Measurements from ENCODE around the gene CEP192. TPM values are rescaled to one million over a fixed set of nuclear protein-coding genes. Genes with fewer than 3 reads are reported as not detected.
A peak's percentile ranks its signal among the peaks of the same experiment; 100 is the strongest.

The CEP192 gene
- total and polyA plus RNA-seq, 10 of the 15 experiments (the other 5 are each of a cell fraction or from before 2014, with no cell fraction given) = 15.4 to 58.2 (median 29.6) TPM

DNA sequence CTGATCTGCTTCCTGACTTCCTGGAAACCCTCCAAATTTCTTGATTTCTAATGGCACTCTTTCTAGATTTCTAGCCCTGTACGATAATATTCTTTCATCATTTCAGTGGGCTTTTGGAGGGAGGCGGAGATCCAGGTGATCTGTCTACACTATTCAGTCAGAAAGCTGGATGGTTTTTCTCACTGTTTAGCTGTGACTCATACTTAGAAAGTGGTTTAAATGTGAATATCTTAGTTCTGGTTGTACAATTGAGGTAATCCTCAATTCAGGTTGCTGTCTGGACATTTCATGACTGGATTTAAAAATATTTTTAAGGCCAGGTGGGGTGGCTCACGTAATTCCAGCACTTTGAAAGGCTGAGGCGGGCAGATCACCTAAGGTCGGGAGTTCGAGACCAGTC, 22.5 kb upstream of the CEP192 start:
- DNase-seq (ENCODE audit: low read depth, low spot score) = no peak
- SMC1A ChIA-PET (ENCODE audit: uncharacterized antibody, unreplicated experiment) = no interaction called here
- intact Hi-C loops (cut with micrococcal nuclease; ENCODE audit: unreplicated experiment) = no loop called here
- Histone ChIP-seq H3K27me3 (replicated peaks in 1 of 2; ENCODE audit: control insufficient read depth in 2 of 2, insufficient read depth in 2 of 2, low read length in 1 of 2) (no peaks in the 10 kb centered on the region), H3K36me3 (ENCODE audit: control insufficient read depth in 2 of 2, insufficient read depth in 2 of 2, low read length in 1 of 2) (peaks cover 5 to 9% of the 10 kb centered on the region in 2 experiments; a peak in 3 of 4 replicates), H3K27ac (ENCODE audit: control insufficient read depth, insufficient read depth) (no peak overlapping the region), H4K20me1 (ENCODE audit: control insufficient read depth, insufficient read depth) (no peaks in the 10 kb centered on the region), H3K4me2 (ENCODE audit: control insufficient read depth, insufficient read depth) (no peak overlapping the region), H2AFZ (ENCODE audit: control insufficient read depth, low read depth, low read length) (no peak overlapping the region), H3K79me2 (ENCODE audit: control insufficient read depth, insufficient read depth, low read length) (no peaks in the 10 kb centered on the region), H3K4me3 (no peak overlapping the region), H3K9me3 (replicated peaks; ENCODE audit: control insufficient read depth, insufficient read depth, low read length) (no peaks in the 10 kb centered on the region), H3K4me1 (ENCODE audit: control insufficient read depth, insufficient read depth, low read length) (no peaks in the 10 kb centered on the region), H3K9ac (ENCODE audit: control insufficient read depth, insufficient read depth, low read length) (no peak overlapping the region)
- no TSS peak for BruUV-seq (replicated peaks)
- no peak for ATAC-seq
- 88% methylated on average over 6 of the region's 6 CpGs for WGBS (ENCODE audit: insufficient coverage, insufficient replicate concordance, low lambda C conversion rate, missing lambda C conversion rate)
- FAIRE-seq = peak; percentile 88
- CTCF ChIA-PET = no interaction called here
- in situ Hi-C loops (cut with MboI) = no loop called here
- RAD21 ChIA-PET (ENCODE audit: unreplicated experiment) = no interaction called here
- POLR2A ChIA-PET = interaction anchor here (0.6 to 1.3 kb wide), 2 partner anchors 22 to 87 kb away, joined by 3 to 5 read pairs; no protein-coding TSS in a partner anchor
- peak; percentile 42; the same call in 1 of the 2 replicates for TF ChIP-seq JUNB (IDR thresholded peaks at IDR 0.05)
- TF ChIP-seq CREB1 (IDR thresholded peaks at IDR 0.05; ENCODE audit: low read depth) = no peak
- TF ChIP-seq, protein P1, sequence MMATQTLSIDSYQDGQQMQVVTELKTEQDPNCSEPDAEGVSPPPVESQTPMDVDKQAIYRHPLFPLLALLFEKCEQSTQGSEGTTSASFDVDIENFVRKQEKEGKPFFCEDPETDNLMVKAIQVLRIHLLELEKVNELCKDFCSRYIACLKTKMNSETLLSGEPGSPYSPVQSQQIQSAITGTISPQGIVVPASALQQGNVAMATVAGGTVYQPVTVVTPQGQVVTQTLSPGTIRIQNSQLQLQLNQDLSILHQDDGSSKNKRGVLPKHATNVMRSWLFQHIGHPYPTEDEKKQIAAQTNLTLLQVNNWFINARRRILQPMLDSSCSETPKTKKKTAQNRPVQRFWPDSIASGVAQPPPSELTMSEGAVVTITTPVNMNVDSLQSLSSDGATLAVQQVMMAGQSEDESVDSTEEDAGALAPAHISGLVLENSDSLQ (IDR thresholded peaks at IDR 0.05) = no peak

DNA sequence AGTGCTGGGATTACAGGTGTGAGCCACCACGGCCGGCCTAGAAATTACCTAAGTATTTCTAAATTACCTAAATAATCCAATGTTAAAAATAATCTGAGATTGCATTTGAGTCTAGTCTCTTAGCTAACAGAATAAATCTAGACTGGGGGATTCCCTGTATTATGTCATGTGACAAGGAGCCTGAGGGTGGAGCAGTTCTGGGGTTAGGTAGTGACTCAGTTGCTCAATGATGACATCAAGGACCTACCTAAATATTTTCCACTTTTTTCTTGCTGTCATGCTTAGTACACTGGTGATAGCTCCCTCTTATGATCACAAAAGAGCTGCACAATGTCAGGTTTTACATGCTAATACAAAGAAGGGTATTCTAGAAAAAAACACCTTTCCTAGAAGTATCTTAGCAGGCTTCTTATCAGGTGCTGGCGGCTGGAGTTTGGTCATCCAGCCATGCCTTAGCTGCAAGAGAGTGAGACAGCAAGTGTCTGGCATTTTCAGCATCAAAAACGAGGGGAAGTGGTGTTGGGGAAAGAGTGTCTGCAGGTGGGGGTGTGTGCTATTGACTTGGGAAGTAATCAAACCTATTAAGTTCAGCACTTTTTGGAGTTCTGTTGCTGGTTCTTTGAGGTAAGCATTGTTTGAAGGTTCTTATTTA, 17.5 kb upstream of the CEP192 start:
- H4K20me1 ChIP-seq (ENCODE audit: control insufficient read depth, insufficient read depth) = no peaks in the 10 kb centered on the region
- intact Hi-C loops (cut with micrococcal nuclease; ENCODE audit: unreplicated experiment) (no loop called here), in situ Hi-C loops (cut with MboI) (no loop called here)
- BruUV-seq (replicated peaks) = no TSS peak
- POLR2A ChIA-PET = no interaction called here
- H3K4me2 ChIP-seq (ENCODE audit: control insufficient read depth, insufficient read depth) = no peak overlapping the region
- CTCF ChIA-PET = interaction anchor here (1.1 kb wide), 1 partner anchor 15 kb away, joined by 3 read pairs; no protein-coding TSS in a partner anchor
- no peak overlapping the region for H2AFZ ChIP-seq (ENCODE audit: control insufficient read depth, low read depth, low read length)
- H3K9me3 ChIP-seq (replicated peaks; ENCODE audit: control insufficient read depth, insufficient read depth, low read length) = no peaks in the 10 kb centered on the region
- WGBS (ENCODE audit: insufficient coverage, insufficient replicate concordance, low lambda C conversion rate, missing lambda C conversion rate) = 89% methylated on average over 4 of the region's 4 CpGs
- DNase-seq (ENCODE audit: low read depth, low spot score) = no peak
- H3K79me2 ChIP-seq (ENCODE audit: control insufficient read depth, insufficient read depth, low read length) = no peaks in the 10 kb centered on the region
- no peak for FAIRE-seq
- H3K4me3 ChIP-seq = no peak overlapping the region
- SMC1A ChIA-PET (ENCODE audit: uncharacterized antibody, unreplicated experiment) = interaction anchor here (1.3 to 1.6 kb wide), 2 partner anchors 10 to 27 kb away, joined by 4 to 5 read pairs; no protein-coding TSS in a partner anchor
- H3K27ac ChIP-seq (ENCODE audit: control insufficient read depth, insufficient read depth) = no peak overlapping the region
- peaks cover 12 to 16% of the 10 kb centered on the region in 2 experiments; a peak in 3 of 4 replicates for H3K36me3 ChIP-seq (ENCODE audit: control insufficient read depth in 2 of 2, insufficient read depth in 2 of 2, low read length in 1 of 2)
- H3K4me1 ChIP-seq (ENCODE audit: control insufficient read depth, insufficient read depth, low read length) = no peaks in the 10 kb centered on the region
- RAD21 ChIA-PET (ENCODE audit: unreplicated experiment) = interaction anchor here (0.9 kb wide), 1 partner anchor 10 kb away, joined by 3 read pairs; no protein-coding TSS in a partner anchor
- no peak overlapping the region for H3K9ac ChIP-seq (ENCODE audit: control insufficient read depth, insufficient read depth, low read length)
- ATAC-seq = no peak
- H3K27me3 ChIP-seq (replicated peaks in 1 of 2; ENCODE audit: control insufficient read depth in 2 of 2, insufficient read depth in 2 of 2, low read length in 1 of 2) = no peaks in the 10 kb centered on the region
- TF ChIP-seq, protein P2, sequence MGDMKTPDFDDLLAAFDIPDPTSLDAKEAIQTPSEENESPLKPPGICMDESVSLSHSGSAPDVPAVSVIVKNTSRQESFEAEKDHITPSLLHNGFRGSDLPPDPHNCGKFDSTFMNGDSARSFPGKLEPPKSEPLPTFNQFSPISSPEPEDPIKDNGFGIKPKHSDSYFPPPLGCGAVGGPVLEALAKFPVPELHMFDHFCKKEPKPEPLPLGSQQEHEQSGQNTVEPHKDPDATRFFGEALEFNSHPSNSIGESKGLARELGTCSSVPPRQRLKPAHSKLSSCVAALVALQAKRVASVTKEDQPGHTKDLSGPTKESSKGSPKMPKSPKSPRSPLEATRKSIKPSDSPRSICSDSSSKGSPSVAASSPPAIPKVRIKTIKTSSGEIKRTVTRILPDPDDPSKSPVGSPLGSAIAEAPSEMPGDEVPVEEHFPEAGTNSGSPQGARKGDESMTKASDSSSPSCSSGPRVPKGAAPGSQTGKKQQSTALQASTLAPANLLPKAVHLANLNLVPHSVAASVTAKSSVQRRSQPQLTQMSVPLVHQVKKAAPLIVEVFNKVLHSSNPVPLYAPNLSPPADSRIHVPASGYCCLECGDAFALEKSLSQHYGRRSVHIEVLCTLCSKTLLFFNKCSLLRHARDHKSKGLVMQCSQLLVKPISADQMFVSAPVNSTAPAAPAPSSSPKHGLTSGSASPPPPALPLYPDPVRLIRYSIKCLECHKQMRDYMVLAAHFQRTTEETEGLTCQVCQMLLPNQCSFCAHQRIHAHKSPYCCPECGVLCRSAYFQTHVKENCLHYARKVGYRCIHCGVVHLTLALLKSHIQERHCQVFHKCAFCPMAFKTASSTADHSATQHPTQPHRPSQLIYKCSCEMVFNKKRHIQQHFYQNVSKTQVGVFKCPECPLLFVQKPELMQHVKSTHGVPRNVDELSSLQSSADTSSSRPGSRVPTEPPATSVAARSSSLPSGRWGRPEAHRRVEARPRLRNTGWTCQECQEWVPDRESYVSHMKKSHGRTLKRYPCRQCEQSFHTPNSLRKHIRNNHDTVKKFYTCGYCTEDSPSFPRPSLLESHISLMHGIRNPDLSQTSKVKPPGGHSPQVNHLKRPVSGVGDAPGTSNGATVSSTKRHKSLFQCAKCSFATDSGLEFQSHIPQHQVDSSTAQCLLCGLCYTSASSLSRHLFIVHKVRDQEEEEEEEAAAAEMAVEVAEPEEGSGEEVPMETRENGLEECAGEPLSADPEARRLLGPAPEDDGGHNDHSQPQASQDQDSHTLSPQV (IDR thresholded peaks at IDR 0.05) = no peak
- TF ChIP-seq, protein P3, sequence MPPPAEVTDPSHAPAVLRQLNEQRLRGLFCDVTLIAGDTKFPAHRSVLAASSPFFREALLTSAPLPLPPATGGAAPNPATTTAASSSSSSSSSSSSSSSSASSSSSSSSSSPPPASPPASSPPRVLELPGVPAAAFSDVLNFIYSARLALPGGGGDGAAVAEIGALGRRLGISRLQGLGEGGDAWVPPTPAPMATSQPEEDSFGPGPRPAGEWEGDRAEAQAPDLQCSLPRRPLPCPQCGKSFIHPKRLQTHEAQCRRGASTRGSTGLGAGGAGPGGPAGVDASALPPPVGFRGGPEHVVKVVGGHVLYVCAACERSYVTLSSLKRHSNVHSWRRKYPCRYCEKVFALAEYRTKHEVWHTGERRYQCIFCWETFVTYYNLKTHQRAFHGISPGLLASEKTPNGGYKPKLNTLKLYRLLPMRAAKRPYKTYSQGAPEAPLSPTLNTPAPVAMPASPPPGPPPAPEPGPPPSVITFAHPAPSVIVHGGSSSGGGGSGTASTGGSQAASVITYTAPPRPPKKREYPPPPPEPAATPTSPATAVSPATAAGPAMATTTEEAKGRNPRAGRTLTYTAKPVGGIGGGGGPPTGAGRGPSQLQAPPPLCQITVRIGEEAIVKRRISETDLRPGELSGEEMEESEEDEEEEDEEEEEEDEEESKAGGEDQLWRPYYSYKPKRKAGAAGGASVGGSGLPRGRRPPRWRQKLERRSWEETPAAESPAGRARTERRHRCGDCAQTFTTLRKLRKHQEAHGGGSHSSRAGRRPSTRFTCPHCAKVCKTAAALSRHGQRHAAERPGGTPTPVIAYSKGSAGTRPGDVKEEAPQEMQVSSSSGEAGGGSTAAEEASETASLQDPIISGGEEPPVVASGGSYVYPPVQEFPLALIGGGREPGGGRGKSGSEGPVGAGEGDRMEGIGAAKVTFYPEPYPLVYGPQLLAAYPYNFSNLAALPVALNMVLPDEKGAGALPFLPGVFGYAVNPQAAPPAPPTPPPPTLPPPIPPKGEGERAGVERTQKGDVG (CRISPR knock-in tag; IDR thresholded peaks at IDR 0.05) = no peak
- TF ChIP-seq ZNF622 (IDR thresholded peaks at IDR 0.05) = no peak
- TF ChIP-seq YBX1 (IDR thresholded peaks at IDR 0.05) = no peak
- no peak for TF ChIP-seq IRF4 (IDR thresholded peaks at IDR 0.05; ENCODE audit: low read depth, low read length)
